HG02623 (cell line): ENCODE results near the gene SAMD1.
"Not testable (repeated sequence)": the region's sequence is repeated elsewhere in the genome, so short reads cannot be mapped to it uniquely, and the experiment has no call there.

ENCODE experiments used
- ATAC-seq: cut with Tn5 transposase; IDR thresholded peaks from one replicate; pipeline ENCODE4 v1.9.1; 2021; ENCODE audit warnings: moderate library complexity; ENCODE audit not compliant: unreplicated experiment

The SAMD1 gene

GRCh38 chr19:14061751-14062557 is 28.6 kb downstream of the SAMD1 start, which contains the start of gene PALM3:
TSS of gene PALM3 (minus strand) at chr19:14062076. CDS start at chr19:14061980, 96 bp downstream.
- ATAC-seq, result no peak

DNA sequence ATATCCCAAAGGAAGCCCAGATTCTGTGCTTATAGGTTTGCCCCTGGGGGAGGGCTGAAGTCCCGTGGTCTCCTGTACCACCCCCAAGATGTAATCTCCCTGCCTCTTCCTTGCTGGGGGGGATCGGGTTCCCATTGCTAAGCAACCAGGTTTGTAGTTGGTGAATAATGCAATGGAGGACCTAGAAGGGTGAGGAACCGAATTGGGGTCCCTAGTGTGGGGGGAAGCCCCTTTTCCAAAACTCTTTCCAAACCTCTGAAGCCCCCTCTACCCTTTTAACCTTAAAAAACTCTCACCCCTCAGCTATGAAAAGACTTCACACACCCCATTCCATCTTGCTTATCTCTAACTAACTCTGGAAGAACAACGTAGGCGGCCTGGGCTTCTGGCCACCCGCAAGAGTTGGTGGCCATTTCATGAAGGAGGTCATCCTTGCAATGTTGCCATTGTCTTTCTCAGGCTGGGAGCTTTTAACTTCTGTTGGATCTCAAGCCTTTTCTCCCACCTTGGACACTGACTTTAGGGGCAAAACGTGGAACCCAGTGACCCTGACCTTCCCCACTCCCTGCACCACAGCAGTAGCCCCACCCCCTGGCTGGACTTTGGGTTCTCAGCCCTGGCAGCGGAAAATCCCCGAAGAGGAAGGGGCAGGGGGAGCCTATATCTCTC is 29.3 kb downstream of the SAMD1 start:
- ATAC-seq, result no peak

GRCh38 chr19:14059652-14060155 is 30.8 kb downstream of the SAMD1 start:
- no peak for ATAC-seq

GRCh38 chr19:14059093-14059480 is 31.5 kb downstream of the SAMD1 start:
- ATAC-seq, result no peak

GRCh38 chr19:14058182-14059092 is 32.1 kb downstream of the SAMD1 start:
- ATAC-seq, result no peak

GRCh38 chr19:14056741-14057356 is 33.7 kb downstream of the SAMD1 start:
- no peak for ATAC-seq

- no peak for ATAC-seq
Observed at GRCh38 chr19:14056069-14056666, 34.4 kb downstream of the SAMD1 start.

DNA sequence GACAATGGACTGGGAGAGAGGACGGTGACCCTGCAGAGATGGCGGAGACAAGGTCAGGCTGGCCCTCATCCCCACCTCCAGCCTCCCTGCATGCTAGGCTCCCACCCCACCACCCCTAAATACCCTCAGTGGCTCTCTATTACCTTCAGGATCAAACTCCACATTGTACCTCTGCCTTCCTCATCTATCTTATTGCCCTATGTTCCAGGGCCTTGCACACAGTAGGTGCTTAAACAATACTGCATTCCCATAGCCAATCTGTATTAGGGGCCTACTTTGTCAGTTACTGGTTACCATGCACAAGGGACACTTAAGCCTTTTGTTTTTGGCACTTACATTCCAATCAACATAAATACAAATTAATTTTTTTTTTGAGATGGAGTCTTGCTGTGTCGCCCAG is 35.2 kb downstream of the SAMD1 start:
- no peak for ATAC-seq

GRCh38 chr19:14054721-14055120 is 35.8 kb downstream of the SAMD1 start:
- ATAC-seq, result no peak

GRCh38 chr19:14054099-14054498 is 36.5 kb downstream of the SAMD1 start:
- no peak for ATAC-seq

- ATAC-seq, result no peak
Observed at GRCh38 chr19:14053500-14053899, 37.1 kb downstream of the SAMD1 start.

DNA sequence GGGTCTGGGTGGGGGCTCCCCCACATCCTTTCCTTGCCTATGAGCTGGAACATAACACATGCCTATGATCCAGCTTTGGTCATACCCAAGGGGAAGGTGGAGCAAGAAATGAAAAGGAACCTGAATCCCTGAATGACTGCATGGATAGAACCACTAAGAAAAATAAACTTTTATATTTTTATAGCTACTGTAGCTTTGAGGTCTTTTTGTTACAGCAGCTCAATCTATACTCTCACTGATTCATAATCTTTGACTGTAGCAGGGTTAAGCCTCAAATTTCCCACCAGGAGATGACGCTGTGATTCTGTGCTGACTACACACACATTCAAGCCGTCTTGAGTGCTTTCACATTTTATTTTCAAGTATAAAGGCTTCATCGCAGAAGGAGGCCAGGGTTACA is 37.5 kb downstream of the SAMD1 start:
- no peak for ATAC-seq

DNA sequence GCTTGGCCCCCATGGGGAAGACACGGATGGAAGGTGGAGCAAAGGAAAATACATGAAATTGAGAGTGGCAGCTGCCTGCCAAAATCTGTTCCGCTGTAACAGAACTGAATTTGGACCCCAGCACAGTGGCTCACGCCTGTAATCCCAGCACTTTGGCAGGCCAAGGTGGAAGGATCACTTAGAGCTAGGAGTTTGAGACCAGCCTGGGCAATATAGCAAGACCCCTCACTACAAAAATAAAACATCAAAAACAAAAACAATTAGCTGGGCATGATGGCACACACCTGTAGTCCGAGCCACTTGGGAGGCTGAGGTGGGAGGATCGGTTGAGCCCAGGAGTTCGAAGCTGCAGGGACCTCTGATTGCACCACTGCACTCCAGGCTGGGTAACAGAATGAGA is 38.1 kb downstream of the SAMD1 start:
- ATAC-seq, result no peak

GRCh38 chr19:14051980-14052379 is 38.6 kb downstream of the SAMD1 start:
- ATAC-seq, result no peak

DNA sequence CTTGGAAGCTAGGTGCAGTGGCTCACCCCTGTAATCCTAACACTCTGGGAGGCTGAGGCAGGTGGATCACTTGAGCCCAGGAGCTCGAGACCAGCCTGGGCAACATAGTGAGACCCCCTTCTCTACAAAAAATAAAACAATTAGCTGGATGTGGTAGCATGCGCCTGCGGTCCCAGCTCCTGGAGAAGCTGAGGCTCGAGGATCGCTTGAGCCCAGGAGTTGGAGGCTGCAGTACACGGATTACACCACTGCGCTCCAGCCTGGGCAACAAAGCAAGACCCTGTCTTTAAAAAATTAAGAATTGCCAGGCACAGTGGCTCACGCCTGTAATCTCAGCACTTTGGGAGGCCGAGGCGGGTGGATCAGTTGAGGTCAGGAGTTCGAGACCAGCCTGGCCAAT is 39.6 kb downstream of the SAMD1 start:
- ATAC-seq, result not testable (repeated sequence)

GRCh38 chr19:14050512-14050911 is 40.0 kb downstream of the SAMD1 start:
- no peak for ATAC-seq

- no peak for ATAC-seq
Observed at GRCh38 chr19:14048443-14049153, 42.0 kb downstream of the SAMD1 start.

DNA sequence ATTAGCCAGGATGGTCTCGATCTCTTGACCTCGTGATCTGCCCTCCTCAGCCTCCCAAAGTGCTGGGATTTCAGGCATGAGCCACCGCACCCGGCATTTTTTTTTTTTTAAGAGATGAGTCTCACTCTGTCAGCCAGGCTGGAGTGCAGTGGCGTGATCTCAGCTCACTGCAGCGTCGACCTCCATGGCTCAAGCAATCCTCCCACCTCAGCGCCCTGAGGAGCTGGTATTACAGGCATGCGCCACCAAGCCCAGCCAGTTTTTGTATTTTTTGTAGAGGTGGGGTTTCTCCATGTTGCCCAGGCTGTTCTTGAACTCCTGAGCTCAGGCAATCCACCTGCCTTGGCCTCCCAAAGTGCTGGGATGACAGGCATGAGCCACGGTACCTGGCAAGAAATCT is 42.7 kb downstream of the SAMD1 start:
- ATAC-seq, result not testable (repeated sequence)
